Raji (cell line): ENCODE results near the gene COMMD8.

Experiments
- POLR2A ChIP-seq: IDR thresholded peaks from 2 replicates; pipeline ENCODE4 v1.6.1; 2011; ENCODE audit warnings: low read depth, low read length, control low read depth; ENCODE audit not compliant: insufficient read depth

Gene COMMD8

GRCh38 chr4:47463235-47463956, at the start of gene COMMD8:
Gene COMMD8, minus strand, starts transcription at chr4:47463702. Its CDS starts 51 bp downstream, at chr4:47463651.
- peak; percentile 90 for TF ChIP-seq POLR2A

DNA sequence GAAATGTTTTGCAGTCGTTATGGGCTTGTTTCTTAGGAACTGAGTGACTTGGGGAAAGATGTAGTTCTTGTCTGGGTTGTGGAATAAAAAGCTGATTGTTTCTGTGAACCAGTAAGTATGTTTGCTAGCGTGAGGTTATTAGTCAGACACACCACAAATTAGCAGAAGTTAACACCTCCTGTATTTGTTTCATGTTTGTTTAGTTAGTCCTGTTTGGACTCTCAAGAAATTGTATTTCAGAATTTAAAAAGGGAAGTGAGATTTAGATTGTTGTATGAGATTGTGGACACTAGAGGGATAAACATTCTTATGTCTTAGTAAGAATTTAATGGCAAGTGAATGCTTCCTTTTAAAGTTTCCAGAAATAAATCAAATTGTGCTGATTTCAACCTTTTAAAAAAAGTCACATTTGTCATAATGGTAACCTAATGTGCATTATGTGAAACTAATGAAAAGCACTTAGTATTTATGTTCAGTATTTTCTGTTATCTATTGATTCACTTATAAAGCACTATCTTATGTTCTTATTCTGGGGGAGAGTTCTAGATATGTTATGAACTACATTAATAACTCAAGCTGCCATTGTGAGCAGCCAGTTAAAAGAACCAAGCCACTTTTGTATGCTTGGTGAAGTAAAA, 47.1 kb upstream of the COMMD8 start:
- TF ChIP-seq POLR2A = no peak

- no peak for TF ChIP-seq POLR2A
These were observed 42.2 kb upstream of the COMMD8 start for GRCh38 chr4:47505666-47506065.

GRCh38 chr4:47505147-47505546, 41.6 kb upstream of the COMMD8 start:
- TF ChIP-seq POLR2A = no peak

DNA sequence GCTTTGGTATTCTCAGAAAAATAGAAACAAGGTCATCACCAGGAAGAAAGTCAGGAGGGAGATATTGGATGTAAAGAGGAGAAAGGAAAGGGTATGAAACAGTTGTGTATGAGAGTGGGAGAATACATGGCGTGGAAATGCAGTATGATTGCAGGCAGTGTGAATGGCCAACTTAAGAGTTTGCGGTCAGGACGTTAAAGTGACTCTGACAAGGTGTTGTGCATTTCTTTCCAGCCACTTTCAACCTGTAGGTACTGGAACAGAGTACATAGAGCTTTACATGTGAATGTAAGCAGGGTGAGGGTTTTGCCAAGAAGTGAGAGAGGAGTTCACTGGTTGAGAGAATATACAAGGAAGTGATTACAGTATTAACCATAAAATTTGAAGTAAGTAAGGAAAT, 37.3 kb upstream of the COMMD8 start:
- TF ChIP-seq POLR2A = no peak

DNA sequence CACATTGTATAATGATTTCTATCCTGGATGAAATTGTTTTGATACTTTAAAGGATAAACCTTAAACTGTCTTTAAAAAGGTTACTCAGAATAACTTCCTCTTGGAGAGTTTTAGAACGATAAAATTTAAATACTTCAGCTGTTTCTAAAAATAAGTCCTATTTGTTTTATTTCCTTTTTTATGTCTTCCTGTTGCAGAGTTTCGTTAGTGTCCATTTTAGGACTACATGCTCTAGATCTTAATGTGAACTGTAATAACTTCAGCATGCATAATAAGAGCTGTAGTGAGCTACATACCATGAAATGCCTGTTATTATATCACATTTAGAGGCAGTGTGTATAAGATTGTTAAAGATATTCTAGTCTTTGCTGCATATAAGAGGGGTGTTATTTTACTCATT, 36.2 kb upstream of the COMMD8 start:
- TF ChIP-seq POLR2A = no peak

DNA sequence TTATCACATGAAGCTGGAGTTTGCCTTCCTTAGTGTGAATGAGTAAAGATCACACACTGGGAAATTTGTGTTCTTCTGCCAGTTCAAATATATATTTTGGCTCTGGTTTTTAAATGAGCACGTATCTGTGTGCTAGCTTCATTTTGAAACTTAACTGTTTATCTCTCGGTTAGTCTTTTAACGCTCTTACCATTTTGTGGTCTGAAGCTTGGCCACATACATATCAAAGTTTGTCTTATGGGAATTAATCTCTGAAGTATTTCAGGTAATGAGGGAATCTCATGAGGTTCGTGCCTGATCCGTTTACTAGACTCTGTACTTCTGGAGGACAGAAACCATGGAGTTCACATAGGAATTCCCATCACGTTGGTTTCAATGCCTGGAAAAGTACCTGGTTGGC, 35.4 kb upstream of the COMMD8 start:
- TF ChIP-seq POLR2A = no peak

GRCh38 chr4:47494124-47494430, 30.6 kb upstream of the COMMD8 start:
- TF ChIP-seq POLR2A = no peak

DNA sequence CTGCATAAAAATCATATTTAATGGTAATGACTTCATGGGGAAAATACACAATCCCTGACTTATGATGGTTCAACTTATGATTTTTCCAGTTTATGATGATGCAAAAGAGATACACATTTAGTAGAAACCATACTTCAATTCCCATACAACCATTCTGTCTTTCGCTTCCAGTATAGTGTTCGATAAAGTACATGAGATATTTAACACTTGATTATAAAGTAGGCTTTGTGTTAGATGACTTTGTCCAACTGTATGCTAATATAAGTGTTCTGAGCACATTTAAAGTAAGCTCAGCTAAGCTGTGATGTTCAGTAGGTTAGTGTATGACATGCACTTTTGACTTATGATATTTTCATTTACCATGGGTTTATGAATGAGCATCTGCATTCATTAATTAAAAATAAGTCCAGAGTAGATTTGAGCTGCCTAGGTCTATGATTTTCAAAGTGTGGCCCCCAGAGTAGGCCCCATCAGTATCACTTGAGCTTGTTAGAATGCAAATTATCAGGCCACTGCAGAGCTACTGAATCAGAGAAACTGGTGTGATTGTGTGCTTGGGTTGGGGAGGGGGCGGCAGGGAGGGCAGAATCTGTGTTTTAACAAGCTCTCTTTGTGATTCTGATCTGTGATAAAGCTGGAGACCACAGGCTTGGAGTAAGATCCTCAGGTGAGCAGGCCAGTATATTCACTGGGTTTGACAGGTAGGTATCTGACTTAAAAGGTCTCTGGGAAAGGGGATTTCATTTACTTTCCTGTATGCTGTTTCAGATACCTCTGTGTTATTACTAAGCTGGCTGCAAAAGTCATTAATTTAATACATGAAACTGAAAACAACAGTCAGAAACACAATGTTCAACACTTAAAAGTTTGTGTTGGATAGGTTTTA, 30.0 kb upstream of the COMMD8 start:
- TF ChIP-seq POLR2A = no peak

GRCh38 chr4:47490550-47490949, 27.0 kb upstream of the COMMD8 start:
- TF ChIP-seq POLR2A = no peak

DNA sequence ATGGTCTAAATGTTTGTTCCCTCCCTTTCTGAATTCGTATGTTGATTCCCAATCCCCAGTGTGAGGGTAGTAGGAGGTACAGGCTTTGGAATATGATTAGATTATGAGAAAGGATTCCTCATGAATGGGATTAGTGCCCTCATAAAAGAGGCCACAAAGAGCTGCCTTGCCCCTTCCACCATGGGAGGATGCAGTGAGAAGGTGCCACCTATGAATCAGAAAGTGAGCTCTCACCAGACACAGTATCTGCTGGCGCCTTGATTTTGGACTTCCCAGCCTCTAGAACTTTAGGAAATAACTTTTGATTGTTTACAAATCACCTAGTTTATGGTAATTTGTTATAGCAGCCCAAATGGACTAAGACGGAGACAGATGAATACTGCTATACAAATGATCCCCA, 25.2 kb upstream of the COMMD8 start:
- no peak for TF ChIP-seq POLR2A

- no peak for TF ChIP-seq POLR2A
These were observed 22.8 kb upstream of the COMMD8 start for GRCh38 chr4:47486231-47486673.

GRCh38 chr4:47485768-47486167, 22.3 kb upstream of the COMMD8 start:
- TF ChIP-seq POLR2A = no peak

- TF ChIP-seq POLR2A = peak; percentile 89
These were observed 21.7 kb upstream of the COMMD8 start, which contains the start of gene ATP10D for GRCh38 chr4:47485047-47485692. Gene ATP10D, plus strand, starts transcription at chr4:47485275. Its CDS starts 27,266 bp downstream, at chr4:47512541.

DNA sequence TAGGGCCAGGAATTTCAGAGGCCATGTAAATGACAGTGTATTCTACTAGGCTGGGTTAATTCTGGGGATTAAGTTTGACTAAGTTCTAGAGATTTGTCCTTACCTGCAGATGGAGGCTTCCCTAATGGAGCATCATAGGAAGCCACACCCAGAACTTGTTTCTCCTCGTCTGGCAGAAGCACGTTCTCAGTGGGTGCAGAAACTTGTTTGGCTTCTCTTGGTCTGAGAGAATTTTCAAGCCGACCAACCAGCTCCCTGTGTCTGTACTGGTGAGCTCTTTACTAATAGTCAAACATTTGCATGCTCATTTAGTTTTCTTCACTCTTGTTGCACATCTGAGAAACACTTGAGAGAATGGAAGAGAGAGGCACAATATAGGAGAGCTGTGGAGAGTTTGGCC, 20.7 kb upstream of the COMMD8 start:
- no peak for TF ChIP-seq POLR2A

GRCh38 chr4:47483745-47484144, 20.2 kb upstream of the COMMD8 start:
- TF ChIP-seq POLR2A = no peak

GRCh38 chr4:47482326-47482725, 18.8 kb upstream of the COMMD8 start:
- TF ChIP-seq POLR2A = no peak
